Activated CD4-positive, alpha-beta T cell treated with anti-CD3 and anti-CD28 coated beads, Interleukin-2, amount 50 U/mL, for 4 hours (primary cell): ENCODE results near the gene FMN1.

Source experiments
- DNase-seq, 2 experiments: peaks; one replicate each; pipeline ENCODE4 v3.0.0-alpha.2; 2020

Gene FMN1

DNA sequence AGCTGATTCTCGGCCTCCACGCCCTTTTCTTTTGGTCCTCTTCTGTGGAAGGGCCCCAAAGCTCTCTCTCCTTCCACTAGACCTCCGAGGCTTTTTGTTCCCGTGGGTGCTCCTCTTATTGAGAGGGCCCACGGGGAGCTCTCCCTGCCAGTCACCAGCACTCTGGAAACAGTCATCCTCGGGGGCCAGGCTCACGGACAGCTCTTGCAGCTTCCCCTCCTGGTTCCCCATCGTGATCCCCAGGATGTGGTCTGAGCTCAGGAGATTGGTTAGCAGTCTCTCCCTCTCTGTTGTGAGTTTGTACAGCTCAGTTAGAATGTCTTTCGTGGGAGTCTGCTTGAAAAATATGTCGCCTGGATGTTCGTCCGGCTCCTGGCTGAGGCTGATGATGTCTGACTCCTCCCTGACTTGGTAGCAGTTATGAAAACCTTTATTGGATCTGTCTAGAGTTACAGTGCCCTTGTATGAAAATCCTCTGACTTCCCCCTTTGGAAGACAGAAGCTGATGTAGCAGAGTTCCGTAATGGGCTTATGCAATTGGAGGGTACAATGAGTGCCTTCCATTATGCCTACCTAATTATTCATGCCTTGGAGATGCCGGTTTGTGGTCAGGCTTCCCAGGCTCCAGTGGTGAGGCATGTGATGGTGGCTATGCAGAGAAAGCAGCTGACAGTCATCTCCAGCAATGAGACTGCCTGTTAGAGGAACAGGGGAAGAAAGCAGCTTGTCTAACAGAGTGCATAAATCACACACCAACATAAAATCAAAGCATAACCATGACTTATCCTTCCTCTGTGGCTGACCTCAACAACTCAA lies 40.0 kb downstream of the FMN1 start:
- no peak for DNase-seq

DNA sequence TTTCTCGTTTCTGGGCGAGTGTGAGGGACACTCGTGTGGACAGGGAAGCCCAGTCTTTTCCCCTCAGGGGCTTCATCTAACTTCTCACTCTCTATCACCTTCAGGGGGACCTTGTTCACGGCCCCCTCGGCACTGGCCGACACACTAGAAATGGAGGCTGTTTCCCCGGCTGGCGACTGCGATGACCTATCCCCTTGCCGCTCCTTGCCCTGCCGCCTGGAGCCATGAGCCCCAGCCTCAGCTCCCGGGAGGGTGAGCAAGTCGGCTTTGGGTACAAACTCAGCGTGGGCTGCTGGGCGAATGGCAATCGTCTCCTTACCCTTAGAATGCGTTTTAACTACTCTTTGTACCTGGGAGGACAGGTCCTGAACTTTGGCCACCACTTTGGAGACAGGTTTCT lies 41.0 kb downstream of the FMN1 start:
- DNase-seq, result no peak

DNA sequence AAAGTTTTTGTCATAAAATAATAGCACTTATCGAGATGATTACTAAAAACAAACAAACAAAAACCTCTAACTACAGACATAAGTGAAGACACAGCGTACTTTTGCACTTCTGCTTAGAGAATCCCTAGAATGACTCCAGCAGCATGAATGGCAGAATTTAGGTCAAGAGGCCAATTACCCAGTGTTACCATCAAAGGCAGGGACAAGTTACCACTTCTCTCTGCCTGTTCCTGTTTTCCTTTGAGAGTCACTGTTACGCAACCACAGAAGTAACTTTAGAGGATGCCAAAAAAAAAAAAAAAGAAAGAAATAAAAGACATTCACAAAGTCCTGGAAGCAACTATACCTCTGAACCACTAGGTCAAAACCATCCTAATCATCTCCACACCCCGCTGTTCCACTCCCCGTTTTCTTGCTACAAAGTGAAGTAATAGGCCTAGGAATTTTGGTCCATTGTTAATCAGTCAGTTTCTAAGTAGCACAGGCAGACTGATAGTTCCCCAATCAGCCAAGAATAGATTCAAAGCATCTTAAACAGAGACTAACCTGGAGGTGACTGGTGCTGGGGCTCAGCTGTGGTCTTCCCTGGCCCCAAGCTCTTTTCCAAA lies 41.9 kb downstream of the FMN1 start:
- DNase-seq, result no peak

DNA sequence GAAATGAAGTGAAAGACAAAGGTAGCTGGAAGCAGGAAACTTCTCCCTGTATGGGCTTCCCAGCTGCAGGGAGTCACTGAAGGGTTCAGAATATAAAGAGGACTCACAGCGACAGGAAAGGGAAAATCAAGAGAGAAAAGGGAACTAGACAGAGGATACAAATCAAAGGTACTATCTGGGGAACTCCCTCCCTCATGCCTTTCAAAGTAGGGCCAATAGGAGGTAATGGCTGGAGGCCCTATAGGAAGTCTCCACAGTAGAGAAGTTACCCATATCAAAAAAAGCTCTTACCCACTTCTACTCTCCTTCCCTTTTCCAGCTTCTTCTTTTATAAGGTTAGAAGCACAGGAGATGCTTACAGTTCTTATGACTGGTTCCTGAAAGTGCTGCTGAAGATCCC lies 43.5 kb downstream of the FMN1 start:
- DNase-seq, result no peak

DNA sequence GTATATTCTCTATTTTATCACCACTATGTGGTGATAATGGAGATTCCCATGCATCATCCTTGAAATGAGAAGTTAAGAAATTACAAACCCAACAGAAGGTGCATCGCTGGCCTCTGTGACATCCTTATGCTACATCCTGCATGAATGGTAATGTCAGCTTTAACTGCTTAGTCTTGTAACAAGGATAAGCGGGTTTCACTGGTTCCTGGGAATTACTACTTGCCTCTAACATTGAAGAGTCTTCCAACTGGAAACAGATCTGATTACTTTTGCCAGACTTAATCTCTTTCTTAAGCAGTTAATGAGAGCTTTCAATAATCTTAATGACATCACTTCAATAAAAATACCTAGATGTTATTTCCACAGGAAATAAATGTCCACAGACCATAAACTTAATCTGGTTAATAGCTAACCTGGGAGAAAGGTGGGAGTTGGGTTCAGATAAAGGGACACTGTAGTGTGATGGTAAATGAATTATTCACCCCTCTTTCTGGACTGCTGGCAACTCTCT lies 44.0 kb downstream of the FMN1 start:
- DNase-seq, result no peak

DNA sequence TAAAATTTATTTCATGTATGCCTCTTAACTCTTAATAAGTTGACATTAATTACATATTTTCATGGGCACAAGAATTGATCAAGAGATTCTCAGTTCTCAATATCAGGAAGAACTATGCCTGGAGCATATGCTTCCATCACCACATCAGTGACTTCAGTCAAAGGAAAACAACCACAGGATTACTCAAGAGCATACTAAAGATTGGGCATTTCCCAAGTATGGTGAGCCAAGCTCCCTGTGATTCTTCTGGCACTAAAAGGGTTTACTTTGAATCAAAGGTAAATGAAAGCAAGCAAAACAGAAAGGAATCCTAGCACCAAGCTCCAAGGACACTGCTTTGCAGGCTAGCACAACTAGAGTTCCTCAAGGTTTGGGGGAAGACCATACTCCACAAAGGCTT lies 44.6 kb downstream of the FMN1 start:
- DNase-seq, result no peak

DNA sequence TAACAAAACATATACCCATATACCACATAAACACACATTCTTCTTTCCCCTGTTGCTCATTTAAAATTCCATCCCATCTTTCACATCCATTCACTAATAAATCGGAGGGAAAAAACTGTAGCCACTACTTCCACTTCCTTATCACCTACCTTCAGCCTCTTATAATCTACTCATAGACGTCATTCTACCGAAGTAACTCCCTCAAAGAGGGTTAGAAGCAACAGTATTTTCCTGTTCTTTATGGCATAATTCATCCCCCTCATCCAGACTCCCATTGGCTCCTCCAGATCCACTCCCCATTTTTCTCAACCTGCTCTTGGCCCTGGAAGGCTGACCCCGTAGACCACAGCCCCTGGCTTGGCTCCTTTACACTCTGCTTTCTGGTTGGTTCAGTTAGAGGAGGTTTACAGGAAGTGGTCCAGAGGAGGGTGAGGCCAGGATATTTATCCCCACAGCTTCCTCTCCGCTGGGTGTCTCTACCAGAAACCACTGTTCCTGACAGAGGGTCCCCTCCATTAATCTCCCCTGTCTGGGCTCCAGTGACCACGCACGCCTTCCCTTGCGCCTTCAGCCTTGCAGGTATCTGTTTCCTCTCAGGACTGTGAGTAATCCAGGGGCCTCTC lies 46.3 kb downstream of the FMN1 start:
- no peak for DNase-seq

DNA sequence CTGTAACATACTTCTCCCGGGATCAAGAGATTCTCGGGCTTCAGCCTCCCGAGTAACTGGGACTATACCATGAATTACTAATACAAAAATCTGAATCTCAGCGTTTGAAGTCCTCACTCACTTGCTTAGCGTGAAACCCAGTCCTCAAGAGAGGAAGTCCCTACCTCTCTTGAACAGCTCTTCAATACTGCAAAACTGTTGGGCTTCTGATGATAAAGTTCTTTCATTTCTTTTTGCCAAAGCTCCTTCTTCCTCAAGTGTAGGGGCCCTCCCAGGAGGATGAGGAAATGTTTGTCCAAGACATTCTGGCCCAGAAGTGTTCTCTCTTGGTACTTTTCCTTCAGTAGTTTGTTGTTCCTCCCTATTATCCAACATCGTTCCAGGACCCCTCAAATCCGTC lies 48.5 kb downstream of the FMN1 start:
- no peak for DNase-seq

DNA sequence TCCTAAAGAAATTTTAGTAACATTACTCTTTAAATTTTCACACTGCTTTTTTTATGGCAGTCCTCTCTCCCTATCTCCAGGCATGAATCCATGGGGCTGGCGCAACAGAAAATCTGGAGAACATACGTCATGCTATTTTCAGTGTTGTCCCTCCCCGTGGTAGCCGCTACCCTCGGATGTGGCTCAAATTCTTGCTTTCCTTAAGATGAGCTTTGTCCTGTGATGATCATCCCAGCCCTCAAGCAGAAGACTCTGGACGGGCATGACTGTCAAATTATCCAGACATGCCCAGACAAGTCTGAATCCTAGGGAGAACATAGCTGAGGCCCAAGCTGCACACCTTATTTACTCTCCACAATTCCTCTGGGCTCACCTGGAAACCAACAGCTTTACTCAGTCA lies 49.1 kb downstream of the FMN1 start:
- DNase-seq, result no peak

DNA sequence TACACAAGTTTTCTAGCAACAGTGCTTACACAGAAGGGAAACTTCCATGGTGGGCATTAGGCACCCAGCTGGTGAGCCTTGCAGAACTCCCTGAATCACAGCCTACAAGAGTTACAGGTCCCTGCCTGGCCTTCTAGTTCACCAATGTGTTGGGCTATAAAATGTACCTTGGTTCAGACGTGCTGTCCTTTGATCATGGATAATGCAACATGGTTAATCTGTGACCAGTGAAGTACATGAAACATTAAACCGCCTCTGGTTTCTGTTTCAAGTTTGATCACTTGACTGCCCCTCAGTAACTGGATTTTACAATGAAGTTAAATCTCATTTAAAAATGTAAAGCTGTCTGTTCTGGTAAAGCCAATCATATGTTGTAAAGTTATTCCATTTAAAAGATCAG lies 51.8 kb downstream of the FMN1 start:
- DNase-seq, result no peak

DNA sequence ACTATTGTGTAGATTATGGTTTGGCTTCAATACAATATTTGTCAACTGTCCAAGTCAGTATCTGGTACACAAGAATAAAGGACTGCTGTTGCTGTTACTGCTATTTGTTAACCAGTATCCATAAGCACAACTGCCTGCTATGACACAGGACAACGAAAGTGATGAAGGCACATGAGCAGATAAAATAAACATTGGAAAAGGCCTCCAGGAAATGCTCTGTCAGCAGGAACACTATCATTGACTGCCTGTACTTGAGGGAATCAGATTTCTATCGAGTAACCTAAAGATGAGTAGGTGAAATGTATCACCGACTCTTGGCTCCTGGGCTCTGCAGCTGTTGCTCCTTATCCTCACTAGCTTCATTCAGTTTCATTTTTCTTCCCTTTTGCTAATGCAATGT lies 56.5 kb downstream of the FMN1 start:
- DNase-seq, result no peak

DNA sequence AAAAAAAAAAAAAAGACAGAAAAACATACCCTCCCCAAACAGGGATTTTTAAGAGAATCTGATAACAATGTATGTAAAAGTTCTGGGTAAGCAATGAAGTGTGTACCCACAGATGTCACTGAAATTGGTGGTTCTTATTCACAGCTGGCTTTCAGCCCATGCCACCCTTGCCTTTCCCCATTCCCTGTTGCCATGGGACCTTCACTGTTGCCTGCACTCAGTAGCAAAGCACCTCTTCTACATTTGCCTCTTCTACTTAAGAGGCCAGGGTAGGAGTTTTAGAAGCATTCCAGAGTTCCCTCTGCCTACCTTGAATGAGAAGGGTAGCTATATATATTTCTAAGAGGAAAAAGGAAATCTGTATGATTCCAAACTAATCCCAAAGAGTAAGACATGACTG lies 57.4 kb downstream of the FMN1 start:
- no peak for DNase-seq

DNA sequence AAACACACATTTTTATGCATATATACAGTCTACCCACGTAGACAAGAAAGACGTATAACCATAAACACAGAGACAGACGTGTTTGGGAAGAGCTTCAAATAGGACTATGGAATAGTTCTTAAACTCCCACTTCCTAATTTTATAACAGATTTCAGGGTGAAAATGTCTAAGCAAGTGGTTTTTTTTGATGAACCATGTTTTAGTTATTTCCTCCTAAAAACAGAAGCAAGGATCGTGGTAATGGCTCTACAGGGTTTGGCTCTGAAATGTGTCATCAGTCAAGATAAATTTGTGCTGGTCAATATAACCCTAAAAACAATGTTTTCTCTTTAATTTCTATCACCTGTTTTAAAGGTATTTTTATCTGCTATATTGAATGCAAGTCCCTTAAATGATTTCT lies 58.2 kb downstream of the FMN1 start:
- no peak for DNase-seq

DNA sequence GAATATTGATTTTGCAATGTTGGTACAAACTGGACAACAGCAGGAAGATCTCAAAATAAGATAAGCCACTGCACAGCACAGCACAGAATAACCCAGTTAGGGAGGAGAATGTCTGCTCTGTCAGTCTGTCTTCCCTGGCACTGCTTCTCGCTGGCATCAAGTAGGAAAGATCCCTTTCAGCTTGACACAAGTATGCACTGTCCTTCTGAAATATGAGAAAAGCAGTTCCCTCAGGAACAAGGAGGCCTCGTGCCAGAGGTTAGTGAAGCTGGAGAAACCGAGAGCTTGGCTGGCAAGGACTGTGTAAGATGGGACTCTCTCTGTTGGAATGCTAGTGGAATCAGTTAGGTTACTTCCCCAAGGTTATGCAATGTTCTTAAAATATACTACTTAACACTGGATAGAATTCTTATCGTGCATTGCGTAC lies 59.1 kb downstream of the FMN1 start:
- no peak for DNase-seq

DNA sequence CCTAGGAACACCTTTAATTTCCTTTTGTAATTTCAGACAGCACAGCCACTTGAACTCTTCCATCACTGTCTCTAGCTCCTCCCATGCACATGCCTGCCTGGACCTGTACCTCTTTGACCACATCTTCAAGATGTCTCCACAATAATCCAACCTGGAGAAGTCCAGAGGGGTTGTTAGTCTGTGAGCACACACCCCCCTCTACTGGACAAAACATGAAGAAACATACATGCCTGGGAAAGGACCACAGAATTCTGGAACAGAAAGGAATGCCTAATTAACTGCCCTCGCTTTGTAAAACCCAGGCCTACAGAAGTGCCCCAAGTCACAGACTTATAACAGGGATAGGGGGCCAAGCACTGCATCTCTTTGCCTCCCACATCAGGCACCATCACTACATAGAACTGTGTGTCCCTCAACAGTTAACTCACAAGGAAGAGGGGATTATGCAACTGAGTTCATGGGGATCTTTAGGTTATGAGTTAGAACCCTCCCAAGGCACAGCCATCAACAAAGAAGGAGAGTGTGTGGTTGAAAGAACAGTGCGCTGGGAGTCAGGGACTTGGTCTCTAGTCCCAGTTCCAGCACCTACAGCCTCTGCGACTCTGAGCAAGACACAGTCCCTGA lies 61.7 kb downstream of the FMN1 start:
- no peak for DNase-seq

DNA sequence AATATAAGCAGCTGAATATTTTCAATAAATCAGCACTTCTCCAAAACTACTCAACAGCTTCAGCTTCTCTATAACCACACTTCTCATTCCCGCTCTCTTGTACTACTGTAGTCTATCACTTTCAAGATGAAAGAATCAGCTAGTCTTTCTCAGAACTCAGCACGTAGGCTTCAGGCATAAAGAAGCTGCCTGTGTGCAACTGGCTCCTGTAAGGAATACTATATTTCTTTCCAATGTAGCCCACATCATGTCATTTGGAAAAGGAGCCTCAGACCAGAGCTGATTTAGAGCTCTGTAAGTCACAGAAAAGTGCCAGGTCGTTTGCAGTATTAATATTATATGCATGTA lies 62.3 kb downstream of the FMN1 start:
- no peak for DNase-seq

DNA sequence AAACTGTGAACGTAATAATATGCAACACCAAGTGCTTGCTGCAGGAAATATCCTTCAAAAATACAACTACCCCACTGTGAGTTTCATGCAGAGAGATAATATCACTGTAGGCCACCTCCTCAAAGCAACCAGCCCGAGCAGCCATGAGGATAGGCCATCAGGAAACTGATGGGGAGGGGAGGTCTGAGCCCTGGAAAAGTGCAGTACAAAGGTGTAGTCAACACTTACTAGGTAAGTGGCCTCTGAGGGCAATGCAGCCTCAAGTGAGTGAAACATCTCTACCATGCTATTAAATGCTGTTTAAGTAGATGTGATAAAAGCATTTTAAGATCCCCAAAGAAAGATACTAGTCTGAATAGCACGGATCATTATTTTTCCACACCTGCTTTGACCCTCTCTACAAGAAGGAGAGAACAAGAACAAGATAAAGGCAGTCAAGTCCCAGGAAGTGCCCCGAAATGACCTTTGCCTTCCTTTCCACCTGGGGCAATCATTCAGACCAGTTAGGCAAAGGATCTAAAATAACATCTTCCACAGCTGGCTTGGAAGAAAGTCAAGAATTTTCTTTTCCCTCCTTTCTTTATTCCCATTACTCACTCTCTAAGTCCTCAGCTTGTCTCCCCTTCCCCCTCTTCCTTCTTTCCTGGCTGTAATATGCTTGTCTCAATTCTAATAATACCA lies 62.8 kb downstream of the FMN1 start:
- no peak for DNase-seq

DNA sequence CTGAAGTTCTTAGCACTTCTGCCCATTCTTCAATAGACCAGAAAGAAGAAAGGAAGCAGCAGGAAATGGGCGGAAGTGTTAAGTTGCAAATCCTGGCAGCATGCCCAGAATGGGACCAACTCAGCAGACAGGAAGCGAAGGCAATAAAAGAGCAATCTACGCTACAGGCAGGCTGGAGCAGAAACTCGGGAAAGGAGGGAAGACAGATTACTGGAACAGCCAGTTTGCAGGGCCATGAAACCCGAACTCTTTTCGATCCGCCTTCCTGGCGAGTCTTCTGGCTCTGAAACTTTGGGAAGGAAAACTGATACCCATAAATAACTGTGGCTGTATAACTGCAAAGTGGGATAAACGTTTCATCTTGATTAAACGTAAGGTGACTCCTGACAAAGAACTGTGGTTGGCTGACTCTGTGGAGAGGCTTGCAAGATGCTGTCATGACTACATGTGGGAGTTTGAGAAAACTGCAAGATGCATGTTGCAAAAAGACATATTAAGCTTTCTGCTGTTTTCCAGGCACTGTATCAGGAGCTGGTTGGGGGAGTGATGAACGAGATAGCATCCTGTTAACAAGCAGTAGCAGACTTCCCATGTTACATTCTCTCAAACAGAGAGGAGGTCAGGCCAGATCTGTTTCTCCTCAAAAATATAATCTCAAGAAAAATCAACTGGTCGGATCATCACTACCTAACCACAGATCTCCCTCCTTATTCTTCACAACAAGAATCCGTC lies 67.8 kb downstream of the FMN1 start:
- DNase-seq, result peak; percentile 48 to 51

DNA sequence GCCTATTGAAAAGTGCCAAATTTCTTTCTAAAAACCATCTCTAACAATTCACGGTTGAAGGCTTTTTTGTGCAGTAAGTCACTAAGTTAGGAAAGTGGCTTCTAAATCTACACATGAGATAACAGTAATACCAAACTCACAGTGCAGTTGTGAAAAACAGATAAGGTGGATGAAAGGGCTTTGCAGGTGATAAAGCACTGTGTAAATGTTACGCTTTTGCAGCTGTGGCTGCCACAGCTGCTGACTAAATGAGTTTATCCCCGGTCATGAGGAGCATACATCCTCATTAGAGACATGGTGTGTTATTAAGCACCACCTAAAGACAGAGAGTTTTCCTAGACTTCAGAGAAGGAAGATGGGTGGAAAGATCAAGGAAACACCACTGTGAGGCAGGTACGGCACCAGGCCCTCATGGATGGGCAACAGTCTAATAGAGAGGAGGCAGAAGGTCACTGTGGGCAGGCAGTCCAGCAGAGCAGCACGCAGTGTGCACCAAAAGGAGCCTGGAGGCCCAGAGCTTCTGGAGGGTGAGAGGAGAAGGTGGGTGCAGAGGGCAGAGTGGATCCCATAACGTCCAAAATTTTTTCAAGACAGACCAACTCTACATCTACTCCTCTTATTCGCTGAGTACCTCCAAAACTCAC lies 68.5 kb downstream of the FMN1 start:
- DNase-seq, result no peak

DNA sequence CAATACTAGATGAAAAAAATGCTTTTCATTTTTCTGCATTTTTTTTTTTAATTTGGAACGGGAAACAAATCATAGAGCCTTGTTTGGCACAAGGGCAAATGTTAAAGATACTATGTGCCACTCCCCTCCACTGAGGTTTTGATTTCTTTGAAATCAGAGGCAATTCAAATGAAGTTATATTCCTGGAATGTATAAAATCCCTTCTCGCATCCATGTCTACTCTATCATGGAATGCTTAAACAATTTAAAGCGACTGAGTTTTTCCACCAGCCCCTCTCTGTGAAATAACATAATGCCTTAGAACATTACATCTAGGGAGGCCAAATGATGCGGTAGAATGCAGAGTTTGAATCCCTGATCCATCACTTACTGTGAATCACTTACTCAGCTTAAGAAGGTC lies 69.7 kb downstream of the FMN1 start:
- no peak for DNase-seq

DNA sequence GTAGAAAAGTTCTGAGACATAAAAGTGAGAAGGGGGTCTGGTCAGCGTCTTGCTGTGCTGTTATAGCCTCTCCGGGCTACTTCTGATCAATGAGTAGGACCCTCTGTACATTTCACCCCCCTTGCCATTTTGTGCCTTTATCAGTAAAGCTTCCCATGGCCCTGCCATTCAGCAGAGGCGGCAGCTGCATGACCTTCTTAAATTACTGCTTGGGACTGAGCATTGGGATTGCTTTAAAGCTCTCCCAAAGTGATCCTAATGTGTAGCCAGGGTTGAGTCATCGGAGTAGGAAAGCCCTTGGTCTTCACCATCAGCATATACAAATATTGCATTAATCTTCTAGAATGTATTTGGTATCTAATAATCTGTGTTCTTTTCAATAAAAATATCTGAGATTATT lies 70.2 kb downstream of the FMN1 start:
- no peak for DNase-seq

DNA sequence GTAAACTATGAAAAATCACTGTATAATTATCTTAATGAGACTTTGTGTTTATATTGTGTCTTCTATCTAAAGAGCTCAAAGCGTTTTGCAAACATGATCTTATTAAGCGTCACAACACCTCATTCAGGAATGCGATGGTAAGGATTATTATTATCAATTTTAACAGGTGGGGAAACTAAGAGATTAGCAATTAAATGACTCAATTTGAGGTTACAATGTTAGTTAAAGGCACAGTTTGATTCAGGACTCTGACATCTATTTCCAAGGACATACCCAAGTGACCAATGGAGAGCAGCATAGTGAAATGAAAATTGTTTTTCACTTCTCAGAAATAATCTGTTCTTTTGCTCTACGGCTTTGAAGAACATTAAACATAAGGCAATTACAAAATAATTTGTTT lies 74.6 kb downstream of the FMN1 start:
- no peak for DNase-seq
